ENCODE data around the gene URAD.
A peak's percentile ranks its signal among the peaks of the same experiment; 100 is the strongest.

URAD gene

DNA sequence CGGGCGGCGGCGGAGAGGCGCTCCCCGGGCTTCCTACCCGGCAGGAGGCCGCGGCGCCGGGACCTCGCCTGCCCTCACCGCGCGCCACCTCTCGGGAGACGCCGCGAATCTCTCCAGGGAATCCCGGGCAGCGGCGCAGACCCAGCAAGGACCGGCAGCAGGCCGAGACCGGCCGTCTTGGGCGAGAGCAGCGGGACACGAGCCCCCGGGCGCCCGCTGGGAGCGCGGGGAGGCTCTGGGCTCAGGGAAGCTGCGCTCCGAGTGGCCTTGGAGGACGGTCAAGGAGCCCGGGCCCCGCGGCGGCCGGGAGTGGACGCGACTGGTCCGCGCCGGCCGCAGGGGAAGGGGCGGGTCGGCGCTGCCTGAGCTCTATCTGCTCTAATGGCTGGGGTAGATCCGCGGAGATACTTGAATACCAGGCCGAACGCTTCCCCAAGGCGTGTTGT lies 34.1 kb downstream of the URAD start:
- no peak for DNase-seq

DNA sequence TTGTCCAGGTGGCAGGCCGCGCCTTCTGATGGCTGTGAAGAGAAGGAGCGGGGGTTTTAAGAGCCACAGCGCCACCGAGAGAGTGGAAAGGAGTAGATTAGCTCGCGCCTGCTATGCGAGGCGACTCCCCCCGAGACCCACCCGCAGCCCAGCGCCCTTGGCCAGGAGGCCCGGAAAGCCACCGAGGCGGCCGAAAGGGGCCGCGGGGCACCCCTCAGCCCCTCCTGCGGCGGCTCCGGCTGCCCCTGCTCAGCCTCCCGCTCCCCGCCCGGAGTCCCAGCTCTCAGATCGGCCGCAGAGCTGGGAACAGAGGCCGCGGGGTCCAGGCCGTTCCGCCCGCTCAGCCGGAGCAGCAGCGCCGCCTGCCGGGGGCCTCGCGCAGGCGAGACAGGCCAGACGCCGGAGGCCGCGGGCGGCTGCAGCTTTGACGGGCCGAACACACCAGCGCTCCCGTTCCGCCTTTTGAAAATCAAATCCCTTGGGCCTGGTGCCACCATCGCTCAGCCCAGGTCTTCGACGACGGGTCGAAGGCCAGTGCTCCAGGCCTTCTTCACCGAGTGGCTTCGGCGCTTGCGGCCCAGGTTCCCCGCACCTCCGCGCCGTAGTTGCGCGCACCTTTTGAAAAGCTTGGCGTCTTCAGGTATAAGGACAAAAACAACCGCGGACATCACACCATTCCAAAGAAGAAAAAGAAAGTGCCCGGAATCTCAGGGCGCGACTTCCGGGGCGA lies 34.7 kb downstream of the URAD start:
- peak; percentile 77 for DNase-seq

DNA sequence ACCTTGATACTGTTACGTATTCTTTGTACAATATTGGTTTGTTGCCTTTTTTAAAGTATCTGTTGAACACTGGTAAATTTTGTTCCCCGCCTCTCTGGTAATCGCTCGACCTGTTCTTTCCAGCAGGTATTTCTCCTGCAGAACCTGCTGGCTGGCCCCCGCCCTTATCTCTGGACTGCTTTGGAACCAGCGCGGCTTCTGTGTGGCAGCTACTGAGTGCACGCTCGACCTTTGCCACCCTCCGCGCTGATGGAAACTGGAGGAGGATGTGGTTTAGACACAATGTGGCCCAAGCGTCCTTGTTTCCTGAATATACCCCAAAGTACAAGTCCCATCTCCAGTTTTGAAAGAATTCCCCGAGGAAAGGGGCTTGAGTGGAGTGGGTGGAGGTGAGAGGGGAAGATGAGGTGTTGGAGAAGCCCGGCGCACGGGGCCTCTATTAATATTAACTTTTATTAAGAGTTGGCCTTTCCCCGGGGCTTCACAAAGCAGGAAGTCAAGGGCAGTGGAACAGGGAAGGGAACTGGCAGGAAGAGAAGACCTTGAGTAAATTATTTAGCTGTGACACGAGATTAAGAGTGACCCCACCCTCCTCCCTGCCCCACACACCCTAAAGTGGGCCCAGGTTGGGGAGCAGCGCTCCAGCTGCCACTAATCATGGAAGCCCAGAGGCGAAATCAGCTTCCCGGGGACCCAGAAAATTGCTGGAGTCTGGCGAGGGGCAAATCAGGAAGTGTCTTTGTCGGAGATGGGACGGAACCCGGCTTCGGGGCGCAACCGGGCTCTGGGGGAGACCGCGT lies 35.4 kb downstream of the URAD start:
- no peak for DNase-seq

DNA sequence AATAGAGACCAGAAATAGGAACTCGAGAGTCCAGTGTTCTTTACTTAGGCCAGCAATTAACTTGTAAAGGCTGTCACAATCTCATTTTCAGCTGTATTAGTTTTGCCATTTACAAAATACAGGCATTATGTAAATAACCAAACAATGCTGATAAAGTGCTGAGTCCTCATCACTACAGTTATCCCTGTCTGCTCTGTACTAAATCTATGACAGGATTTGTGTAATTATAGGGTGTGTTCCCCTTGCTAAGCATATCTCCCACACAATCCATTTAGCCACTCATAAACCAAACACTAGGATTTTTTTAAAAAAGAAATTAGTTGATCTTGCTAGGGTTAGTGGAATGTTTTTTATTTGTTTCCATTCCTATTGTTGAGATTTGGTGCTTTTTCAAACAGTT lies 45.5 kb downstream of the URAD start:
- DNase-seq = no peak

DNA sequence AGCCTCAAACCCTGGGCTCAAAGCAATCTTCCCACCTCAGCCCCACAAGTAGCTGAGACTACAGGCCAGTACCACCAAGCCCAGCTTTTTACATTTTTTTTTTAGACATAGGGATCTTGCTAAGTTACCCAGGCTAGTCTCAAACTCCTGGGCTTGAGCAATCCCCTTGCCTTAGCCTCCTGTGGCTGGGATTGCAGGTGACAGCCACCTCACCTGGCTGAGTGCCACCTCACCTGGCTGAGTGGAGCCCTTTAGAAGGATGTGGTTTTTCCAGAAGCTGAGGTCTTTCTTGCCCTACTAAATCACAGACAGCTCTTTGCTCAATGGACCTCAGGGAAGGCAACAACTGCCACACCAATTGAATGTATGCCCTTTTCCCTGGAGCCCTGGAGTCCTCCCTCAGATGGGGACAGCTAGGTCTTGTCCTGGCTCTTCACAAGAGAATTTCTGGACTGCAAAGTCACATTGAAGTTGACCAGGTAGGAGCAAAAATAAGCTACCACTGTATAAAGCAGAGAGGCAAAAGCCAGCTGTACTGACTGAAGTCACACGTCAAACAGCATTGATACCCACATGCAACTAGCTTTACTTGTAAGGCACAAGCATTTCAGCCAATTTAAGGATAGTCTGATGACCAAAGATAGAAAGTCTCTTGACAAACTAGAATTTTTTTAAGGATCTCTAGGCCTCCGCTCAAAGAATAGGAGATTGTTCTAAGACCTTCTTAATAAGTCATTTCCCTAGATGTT lies 54.7 kb downstream of the URAD start:
- no peak for DNase-seq

DNA sequence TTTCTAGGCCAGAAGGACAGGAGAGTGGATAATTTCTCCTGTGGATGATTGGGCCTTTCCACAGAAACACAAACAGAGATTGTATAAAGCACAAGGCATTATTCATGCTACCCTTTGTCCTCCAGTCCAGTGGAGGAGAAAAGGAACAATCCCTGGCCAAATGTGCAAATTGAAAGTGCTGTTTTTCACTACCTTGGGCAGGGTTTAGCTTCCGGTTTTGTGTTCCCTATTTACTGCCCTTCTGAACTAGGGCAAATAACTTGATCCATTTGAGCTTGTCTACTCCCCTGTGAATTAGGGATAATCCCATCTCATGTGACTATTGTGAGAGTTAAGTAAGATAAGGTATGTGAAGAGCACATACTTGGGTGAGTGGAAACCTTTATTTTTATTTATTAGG lies 55.4 kb downstream of the URAD start:
- DNase-seq = no peak

DNA sequence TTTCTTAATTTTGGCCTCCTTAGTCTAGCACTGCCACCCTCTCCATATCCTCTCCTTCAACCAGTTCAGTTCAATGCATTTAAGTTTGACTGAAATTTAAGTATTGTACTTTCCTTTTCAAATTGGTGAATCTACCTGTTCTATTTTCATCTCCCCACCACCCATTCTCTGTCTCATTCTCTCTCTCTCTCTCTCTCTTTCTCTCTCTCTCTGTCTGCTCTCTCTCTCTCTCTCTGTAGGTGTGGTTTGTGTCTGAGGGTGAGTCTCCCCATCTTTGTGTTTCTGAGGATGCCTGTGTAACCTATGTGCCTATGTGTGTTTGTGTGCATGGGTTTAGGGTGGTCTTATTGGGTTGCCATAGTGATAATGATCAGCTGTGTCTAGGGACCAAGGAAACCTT lies 58.6 kb downstream of the URAD start:
- DNase-seq = no peak

DNA sequence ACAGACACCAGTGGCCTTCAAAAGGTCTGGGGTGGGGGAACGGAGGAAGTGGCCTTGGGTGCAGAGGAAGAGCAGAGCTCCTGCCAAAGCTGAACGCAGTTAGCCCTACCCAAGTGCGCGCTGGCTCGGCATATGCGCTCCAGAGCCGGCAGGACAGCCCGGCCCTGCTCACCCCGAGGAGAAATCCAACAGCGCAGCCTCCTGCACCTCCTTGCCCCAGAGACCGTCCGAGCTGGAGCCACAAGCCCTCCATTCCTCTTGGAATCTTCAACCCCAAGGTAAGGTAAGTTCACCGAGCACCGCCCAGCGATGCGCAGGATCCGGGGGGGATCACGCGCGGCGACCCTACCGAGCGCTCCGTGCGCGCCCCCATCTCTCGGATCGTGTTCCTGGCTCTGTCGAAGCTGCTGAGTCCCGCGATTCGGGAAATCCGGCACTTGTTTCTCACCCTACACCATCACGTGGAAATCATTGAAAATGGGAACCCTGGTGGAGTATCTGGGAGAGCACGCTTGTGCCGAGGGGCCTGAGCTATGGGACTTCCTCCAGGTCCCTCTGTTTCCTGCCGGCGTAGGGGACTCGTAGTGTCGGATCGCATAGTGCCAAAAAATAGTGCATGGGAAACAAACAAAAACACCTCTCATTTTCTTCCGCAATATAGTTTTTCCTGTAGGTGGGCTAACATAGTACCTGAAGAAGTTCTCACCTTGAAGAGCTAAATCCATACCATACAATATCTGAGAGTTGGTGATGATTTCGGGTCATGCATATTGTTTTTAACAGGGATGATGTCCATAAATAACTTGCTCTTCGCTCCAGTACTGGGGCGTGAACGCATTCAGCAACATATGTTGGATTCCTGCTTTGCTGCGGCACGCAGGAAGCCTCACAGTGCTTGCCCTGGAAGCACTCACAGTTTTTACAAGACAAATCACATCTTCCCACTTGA lies 59.4 kb downstream of the URAD start:
- no peak for DNase-seq

DNA sequence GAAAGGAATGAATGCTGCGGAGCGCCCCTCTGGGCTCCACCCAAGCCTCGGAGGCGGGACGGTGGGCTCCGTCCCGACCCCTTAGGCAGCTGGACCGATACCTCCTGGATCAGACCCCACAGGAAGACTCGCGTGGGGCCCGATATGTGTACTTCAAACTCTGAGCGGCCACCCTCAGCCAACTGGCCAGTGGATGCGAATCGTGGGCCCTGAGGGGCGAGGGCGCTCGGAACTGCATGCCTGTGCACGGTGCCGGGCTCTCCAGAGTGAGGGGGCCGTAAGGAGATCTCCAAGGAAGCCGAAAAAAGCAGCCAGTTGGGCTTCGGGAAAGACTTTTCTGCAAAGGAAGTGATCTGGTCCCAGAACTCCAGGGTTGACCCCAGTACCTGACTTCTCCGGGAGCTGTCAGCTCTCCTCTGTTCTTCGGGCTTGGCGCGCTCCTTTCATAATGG lies 60.1 kb downstream of the URAD start:
- no peak for DNase-seq

Measured in activated CD4-positive, alpha-beta T cell treated with anti-CD3 and anti-CD28 coated beads, Interleukin-10, Interleukin-2, amounts not matched to agents 100 ng/mL and 50 ng/mL, durations not matched to agents 16 hours and 8 hours (primary cell).